Measurements from ENCODE around the gene RB1.

RB1 gene

DNA sequence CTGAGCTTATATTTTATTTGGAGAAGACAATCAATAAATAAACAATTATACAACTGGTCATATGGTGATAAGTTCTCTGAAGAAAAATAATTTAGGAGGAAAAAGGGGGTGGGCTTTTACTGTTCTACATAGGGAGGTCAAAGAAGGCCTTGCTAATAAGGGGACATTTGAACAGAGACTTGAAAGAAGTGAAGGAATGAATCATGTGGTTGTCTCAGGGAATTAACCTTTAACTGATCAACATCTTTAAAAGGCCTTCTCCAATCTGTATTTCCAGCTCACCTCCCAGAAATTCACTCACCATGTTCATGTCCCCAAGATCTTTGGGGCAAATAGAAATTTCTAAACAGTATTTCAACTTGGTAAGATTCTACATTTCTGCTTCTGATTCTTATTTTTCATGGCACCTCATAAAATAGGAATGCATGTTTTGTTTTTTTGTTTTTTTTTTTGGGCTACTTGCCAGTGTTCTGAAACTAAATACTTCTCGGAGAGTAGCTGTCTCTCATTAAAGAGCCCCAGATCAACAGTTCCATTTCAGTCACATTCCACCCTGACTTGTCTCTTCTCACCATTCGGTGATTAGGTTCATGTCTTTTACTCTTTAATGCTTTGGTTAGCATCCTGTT lies 128.6 kb downstream of the RB1 start:
- DNase-seq (ENCODE audit: low read depth) = peak; percentile 45
- TF ChIP-seq, protein P1, sequence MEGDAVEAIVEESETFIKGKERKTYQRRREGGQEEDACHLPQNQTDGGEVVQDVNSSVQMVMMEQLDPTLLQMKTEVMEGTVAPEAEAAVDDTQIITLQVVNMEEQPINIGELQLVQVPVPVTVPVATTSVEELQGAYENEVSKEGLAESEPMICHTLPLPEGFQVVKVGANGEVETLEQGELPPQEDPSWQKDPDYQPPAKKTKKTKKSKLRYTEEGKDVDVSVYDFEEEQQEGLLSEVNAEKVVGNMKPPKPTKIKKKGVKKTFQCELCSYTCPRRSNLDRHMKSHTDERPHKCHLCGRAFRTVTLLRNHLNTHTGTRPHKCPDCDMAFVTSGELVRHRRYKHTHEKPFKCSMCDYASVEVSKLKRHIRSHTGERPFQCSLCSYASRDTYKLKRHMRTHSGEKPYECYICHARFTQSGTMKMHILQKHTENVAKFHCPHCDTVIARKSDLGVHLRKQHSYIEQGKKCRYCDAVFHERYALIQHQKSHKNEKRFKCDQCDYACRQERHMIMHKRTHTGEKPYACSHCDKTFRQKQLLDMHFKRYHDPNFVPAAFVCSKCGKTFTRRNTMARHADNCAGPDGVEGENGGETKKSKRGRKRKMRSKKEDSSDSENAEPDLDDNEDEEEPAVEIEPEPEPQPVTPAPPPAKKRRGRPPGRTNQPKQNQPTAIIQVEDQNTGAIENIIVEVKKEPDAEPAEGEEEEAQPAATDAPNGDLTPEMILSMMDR (conservative IDR thresholded peaks at IDR 0.05; ENCODE audit: control insufficient read depth, insufficient read depth, low read depth, low read length) = no peak
- H3K4me3 ChIP-seq (ENCODE audit: control insufficient read depth, low read depth, low read length) = no peak overlapping the region

DNA sequence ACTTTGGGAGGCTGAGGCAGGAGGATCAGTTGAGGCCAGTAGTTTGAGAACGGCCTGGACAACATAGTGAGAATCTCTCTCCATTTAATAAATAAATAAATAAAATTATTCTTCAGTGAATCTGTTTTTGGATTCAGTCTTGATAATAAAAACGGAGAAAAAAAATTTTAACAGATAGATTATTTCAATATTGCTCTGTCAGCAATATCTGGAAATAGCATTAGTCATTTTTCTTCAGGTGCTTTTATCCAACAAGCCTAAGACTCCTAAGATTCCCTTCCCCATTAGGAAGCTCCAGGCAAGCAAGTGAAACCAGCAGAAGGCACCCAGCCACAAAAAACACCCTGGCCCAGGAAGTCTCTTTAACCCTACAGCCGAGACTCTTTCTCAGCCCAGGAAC lies 130.6 kb downstream of the RB1 start:
- DNase-seq (ENCODE audit: low read depth) = no peak
- H3K4me3 ChIP-seq (ENCODE audit: control insufficient read depth, low read depth, low read length) = no peak overlapping the region
- TF ChIP-seq, protein P1 (conservative IDR thresholded peaks at IDR 0.05; ENCODE audit: control insufficient read depth, insufficient read depth, low read depth, low read length) = no peak

DNA sequence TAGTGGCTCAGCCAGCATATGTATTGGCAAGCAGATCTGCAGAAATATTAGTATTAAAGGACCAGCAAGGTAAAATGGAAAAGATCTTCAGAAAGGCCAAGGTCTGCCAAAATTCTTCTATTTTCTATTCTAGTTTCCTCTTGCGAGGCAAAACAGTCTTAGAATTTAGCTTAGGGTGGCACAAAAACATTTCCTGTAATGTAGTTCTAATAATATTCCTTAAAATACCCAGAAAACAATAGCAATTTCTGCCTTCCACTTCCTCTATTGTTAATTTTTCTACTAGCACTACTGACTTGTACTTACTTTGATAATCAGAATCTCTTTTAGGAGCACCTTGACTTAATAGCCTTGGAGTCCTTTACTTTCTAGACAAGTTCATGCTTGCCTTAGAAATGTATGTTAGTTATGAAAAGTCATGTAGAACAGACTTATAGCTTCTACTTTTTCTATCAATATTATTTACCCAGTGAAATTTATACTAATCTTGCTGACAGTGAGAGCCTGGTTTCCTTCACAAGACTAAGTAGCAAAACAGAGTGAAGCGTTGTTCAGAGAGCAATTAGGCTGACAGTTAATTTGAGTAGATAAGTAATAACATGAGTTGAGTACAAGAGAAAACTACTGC lies 133.2 kb downstream of the RB1 start:
- no peak for DNase-seq (ENCODE audit: low read depth)
- no peak overlapping the region for H3K4me3 ChIP-seq (ENCODE audit: control insufficient read depth, low read depth, low read length)
- TF ChIP-seq, protein P1 (conservative IDR thresholded peaks at IDR 0.05; ENCODE audit: control insufficient read depth, insufficient read depth, low read depth, low read length) = no peak

DNA sequence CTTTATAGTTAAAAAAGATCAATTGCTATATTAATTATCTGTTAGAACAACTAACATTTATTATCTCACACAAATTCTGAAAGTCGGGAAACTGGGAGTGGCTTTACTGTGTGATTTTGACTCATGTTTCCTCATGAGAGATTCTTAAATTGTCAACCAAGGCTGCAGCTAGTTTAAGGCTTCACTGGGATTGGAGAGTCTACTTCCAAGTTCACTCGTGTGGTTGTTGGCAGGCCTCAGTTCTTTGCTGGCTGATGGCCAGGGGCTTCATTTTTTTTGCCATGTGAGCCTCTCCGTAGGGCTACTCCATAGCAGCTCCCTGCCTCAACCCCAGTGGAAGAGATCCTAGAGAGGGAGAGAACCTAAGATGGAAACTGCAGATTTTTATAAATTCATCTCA lies 133.8 kb downstream of the RB1 start:
- TF ChIP-seq, protein P1 (conservative IDR thresholded peaks at IDR 0.05; ENCODE audit: control insufficient read depth, insufficient read depth, low read depth, low read length) = no peak
- no peak overlapping the region for H3K4me3 ChIP-seq (ENCODE audit: control insufficient read depth, low read depth, low read length)
- peak; percentile 76 for DNase-seq (ENCODE audit: low read depth)

DNA sequence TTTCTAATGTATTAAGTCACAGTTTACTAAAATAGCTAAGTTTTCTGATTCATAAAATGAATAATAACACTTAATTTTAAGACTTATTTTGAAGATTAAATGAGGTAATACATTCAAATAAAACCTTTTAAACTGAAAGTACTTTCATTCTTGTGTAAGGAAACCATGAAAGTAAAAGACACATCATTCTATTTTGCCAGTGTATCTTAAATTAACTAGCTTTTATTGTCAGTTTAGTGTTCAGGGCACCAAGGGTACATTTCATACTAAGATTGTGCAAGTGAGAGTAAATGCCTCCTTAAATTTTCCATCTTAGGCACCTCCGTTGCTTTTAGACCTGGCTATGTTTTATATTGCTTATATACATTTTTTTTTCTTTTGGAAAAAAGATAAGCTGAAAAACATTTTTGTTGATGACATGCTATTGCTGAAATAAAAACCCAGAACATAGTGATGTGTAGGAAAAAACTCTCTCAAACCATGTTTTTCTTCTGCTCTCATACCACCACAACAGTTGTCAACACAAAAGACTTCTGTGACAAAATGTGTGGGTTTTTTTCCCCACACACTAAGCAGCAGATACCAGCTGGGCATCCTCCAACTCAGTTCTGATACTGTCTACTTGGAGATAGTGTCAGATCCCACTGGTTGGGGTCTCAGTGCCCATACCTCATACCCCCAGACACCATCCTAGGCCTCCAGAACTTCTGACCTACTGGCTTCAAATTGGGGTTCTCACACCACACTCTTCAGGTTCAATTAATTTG lies 140.1 kb downstream of the RB1 start:
- H3K4me3 ChIP-seq (ENCODE audit: control insufficient read depth, low read depth, low read length) = no peak overlapping the region
- DNase-seq (ENCODE audit: low read depth) = no peak
- TF ChIP-seq, protein P1 (conservative IDR thresholded peaks at IDR 0.05; ENCODE audit: control insufficient read depth, insufficient read depth, low read depth, low read length) = no peak

DNA sequence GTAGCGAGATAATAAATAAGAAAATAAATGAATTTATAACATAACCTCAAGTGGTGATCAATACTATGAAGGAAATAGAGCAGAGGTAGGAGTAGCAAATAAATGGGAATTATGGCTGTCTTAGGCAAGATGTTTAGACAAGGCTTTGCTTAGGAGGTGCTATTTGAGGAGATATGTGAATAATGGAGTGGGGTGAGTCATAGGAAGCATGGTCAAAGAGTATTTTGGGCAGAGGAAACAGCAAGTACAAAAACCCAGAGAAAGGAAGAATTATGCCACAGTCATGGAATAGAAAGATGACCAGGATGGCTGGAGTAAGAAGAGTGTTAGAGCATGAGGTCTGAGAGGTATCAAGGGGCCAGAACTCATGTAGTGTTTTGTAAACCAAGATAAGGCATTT lies 142.9 kb downstream of the RB1 start:
- no peak overlapping the region for H3K4me3 ChIP-seq (ENCODE audit: control insufficient read depth, low read depth, low read length)
- TF ChIP-seq, protein P1 (conservative IDR thresholded peaks at IDR 0.05; ENCODE audit: control insufficient read depth, insufficient read depth, low read depth, low read length) = no peak
- DNase-seq (ENCODE audit: low read depth) = peak; percentile 83

Data from fibroblast of mammary gland (primary cell).